A673 (cell line): ENCODE data around the gene TXNRD3. TPM values are rescaled to one million over a fixed set of nuclear protein-coding genes. Genes with fewer than 3 reads are reported as not detected.
A peak's percentile ranks its signal among the peaks of the same experiment; 100 is the strongest.

Source experiments
- BruUV-seq: library from RNA; stranded (reverse); fragments of 400-500 nt; replicated peaks from 2 replicates; lab custom pipeline; 2021; lab: Mats Ljungman, UMichigan
- CTCF ChIA-PET: fragments of 300-600 bp; sonication (Branson Sonifier 250); formaldehyde crosslinking; loops from one replicate; lab custom pipeline; 2022; ENCODE audit warnings: antibody characterized with exemption; lab: Charles Lee
- POLR2A ChIA-PET: fragments of 300-600 bp; sonication (Branson Sonifier 250); formaldehyde crosslinking; loops from one replicate; lab custom pipeline; 2022; ENCODE audit warnings: antibody characterized with exemption; ENCODE audit not compliant: low non-redundant PET; lab: Charles Lee
- DNase-seq: peaks from one replicate; pipeline ENCODE4 v3.0.0-alpha.2; 2015; ENCODE audit warnings: low spot score
- H3K27ac ChIP-seq: fragments of 200-600 bp; sonication (generic); 2 replicates; pipeline ENCODE4 v1.5.1; 2016; ENCODE audit warnings: mixed run types, low read depth, mild to moderate bottlenecking, mixed read lengths, antibody characterized with exemption, low read length; ENCODE audit not compliant: poor library complexity, severe bottlenecking
- H3K27me3 ChIP-seq: fragments of 200-600 bp; sonication (generic); replicated peaks from 2 replicates; pipeline ENCODE4 v1.6.1; 2017; ENCODE audit warnings: mixed run types, low read depth, mild to moderate bottlenecking, mixed read lengths, antibody characterized with exemption, low read length; ENCODE audit not compliant: insufficient read depth, poor library complexity
- H3K36me3 ChIP-seq: fragments of 200-600 bp; sonication (generic); 2 replicates; pipeline ENCODE4 v1.6.1; 2016; ENCODE audit warnings: mixed run types, mild to moderate bottlenecking, mixed read lengths, antibody characterized with exemption, low read length; ENCODE audit not compliant: insufficient read depth, poor library complexity, severe bottlenecking
- H3K4me1 ChIP-seq: fragments of 200-600 bp; sonication (generic); 2 replicates; pipeline ENCODE4 v1.6.1; 2017; ENCODE audit warnings: mixed run types, mild to moderate bottlenecking, mixed read lengths, antibody characterized with exemption, low read length; ENCODE audit not compliant: insufficient read depth, poor library complexity, severe bottlenecking
- H3K4me3 ChIP-seq: fragments of 200-600 bp; sonication (generic); 2 replicates; pipeline ENCODE4 v1.5.1; 2016; ENCODE audit warnings: low read depth, mixed run types, mild to moderate bottlenecking, mixed read lengths, low read length; ENCODE audit not compliant: poor library complexity, severe bottlenecking
- H3K9me3 ChIP-seq: fragments of 200-600 bp; sonication (generic); 2 replicates; pipeline ENCODE4 v1.6.1; 2016; ENCODE audit warnings: mixed run types, low read depth, mild to moderate bottlenecking, mixed read lengths, antibody characterized with exemption, low read length; ENCODE audit not compliant: poor library complexity, severe bottlenecking
- EZH2 ChIP-seq: fragments of 200-600 bp; sonication (generic); IDR thresholded peaks from 2 replicates; pipeline ENCODE4 v1.6.1; 2017; ENCODE audit warnings: borderline replicate concordance, low read depth, mild to moderate bottlenecking, mixed read lengths, antibody characterized with exemption, low read length; ENCODE audit not compliant: poor library complexity, severe bottlenecking
- intact Hi-C: fragments of 100-400 bp; cut with micrococcal nuclease; formaldehyde crosslinking; loops from one replicate; pipeline ENCODE4 v1.10.0; 2022; ENCODE audit not compliant: unreplicated experiment
- total RNA-seq: library from RNA; stranded (reverse); gene quantifications from 2 replicates; pipeline ENCODE4 v1.2.3, GENCODE V29; 2021
- TF ChIP-seq, protein P1 (sequence below): fragments of 300-800, 200-600 bp; sonication (generic); conservative IDR thresholded peaks from 2 replicates; pipeline ENCODE4 v1.5.1; 2017; ENCODE audit warnings: low read depth, mild to moderate bottlenecking, antibody characterized with exemption, low read length, moderate library complexity, mixed read lengths

Gene TXNRD3
- total RNA-seq, 1 experiment from 2014 or later: 4.1 TPM

DNA sequence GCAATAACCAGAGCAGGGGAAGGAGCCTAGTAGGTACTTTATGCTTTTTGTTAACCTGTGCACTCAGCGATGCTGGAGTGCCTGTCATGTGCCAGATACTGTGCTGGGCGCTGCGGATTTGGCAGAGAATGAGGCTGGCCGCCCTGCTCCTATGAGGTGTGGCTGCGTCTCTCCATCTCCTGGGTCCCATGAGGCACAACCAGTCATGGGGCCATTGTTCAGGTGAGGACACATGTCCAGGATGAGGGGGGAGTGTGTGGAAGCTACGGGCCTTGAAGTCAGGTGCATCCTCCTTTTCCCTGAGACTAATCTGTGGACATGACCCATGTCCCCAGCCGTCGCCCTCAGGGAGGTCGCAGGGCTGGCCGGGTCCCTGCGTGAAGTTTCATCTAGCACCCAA, 963 bp upstream of the TXNRD3 start:
- BruUV-seq: no TSS peak
- intact Hi-C loops: loop anchor here (10.0 kb wide), 1 partner anchor 131 kb away; the partner anchor contains the start of gene CHST13

DNA sequence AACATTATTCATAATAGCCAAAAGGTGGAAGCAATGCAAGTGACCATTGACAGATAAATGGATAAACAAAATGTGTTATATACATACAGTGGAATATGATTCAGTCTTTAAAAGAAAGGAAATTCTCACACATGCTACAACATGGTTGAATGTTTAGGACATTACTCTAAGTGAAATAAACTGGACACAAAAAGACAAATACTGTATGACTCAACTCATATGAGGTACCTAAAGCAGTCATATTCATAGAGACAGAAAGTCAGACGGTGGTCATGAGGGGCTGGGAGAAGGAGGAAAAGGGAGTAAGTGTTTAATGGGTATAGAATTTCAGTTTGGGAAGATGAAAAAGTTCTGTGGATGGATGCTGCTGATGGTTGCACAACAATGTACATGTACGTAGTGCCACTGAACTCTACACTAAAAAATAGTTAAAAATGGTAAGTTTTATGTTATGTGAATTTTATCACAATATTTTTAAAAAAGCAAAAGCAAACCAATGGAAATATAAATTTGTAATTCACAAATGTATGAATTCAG, 5.3 kb downstream of the TXNRD3 start:
- no peaks in the 10 kb centered on the region for H3K36me3 ChIP-seq
- no peak overlapping the region for H3K4me3 ChIP-seq
- intact Hi-C loops: loop anchor here (10.0 kb wide), 1 partner anchor 125 kb away; the partner anchor contains the start of gene CHST13
- no peak for DNase-seq
- H3K9me3 ChIP-seq: no peaks in the 10 kb centered on the region
- no TSS peak for BruUV-seq
- no peak overlapping the region for H3K27ac ChIP-seq
- no peaks in the 10 kb centered on the region for H3K4me1 ChIP-seq
- CTCF ChIA-PET: no interaction called here
- H3K27me3 ChIP-seq: no peaks in the 10 kb centered on the region
- POLR2A ChIA-PET: no interaction called here
- TF ChIP-seq, protein P1, sequence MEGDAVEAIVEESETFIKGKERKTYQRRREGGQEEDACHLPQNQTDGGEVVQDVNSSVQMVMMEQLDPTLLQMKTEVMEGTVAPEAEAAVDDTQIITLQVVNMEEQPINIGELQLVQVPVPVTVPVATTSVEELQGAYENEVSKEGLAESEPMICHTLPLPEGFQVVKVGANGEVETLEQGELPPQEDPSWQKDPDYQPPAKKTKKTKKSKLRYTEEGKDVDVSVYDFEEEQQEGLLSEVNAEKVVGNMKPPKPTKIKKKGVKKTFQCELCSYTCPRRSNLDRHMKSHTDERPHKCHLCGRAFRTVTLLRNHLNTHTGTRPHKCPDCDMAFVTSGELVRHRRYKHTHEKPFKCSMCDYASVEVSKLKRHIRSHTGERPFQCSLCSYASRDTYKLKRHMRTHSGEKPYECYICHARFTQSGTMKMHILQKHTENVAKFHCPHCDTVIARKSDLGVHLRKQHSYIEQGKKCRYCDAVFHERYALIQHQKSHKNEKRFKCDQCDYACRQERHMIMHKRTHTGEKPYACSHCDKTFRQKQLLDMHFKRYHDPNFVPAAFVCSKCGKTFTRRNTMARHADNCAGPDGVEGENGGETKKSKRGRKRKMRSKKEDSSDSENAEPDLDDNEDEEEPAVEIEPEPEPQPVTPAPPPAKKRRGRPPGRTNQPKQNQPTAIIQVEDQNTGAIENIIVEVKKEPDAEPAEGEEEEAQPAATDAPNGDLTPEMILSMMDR: no peak
- TF ChIP-seq EZH2: no peak

More for the DNA sequence above, 963 bp upstream of the TXNRD3 start:
- Histone ChIP-seq H3K27me3 (peaks cover 9% of the 10 kb centered on the region), H3K9me3 (peaks cover 7% of the 10 kb centered on the region), H3K27ac (no peak overlapping the region), H3K4me3 (no peak overlapping the region), H3K36me3 (no peaks in the 10 kb centered on the region), H3K4me1 (no peaks in the 10 kb centered on the region)
- POLR2A ChIA-PET: no interaction called here
- CTCF ChIA-PET: no interaction called here
- no peak for TF ChIP-seq EZH2
- TF ChIP-seq, protein P1: no peak
- DNase-seq: no peak

DNA sequence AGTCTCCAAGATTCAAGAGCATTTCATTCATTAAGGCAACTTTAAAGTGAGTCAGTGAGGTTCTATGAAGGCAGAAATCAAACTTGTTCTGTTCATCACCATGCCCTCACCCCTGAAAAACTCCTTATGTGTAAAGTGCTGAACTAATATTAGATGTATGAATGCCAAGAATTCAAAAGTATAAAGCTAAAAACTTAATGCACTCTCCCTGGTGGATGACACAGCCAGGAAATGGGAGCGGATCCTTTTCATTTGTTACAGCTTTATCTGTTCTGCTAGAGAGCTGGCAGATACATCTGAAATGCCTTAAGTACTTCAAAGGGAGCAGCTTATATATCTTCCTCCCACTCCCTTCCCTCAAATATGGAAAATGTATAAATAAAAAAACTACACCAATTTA, 8.2 kb downstream of the TXNRD3 start:
- H3K27me3 ChIP-seq: no peaks in the 10 kb centered on the region
- intact Hi-C loops: no loop called here
- no peak overlapping the region for H3K4me3 ChIP-seq
- no peaks in the 10 kb centered on the region for H3K36me3 ChIP-seq
- DNase-seq: peak; percentile 48
- no peaks in the 10 kb centered on the region for H3K4me1 ChIP-seq
- no TSS peak for BruUV-seq
- POLR2A ChIA-PET: no interaction called here
- no peaks in the 10 kb centered on the region for H3K9me3 ChIP-seq
- CTCF ChIA-PET: no interaction called here
- TF ChIP-seq, protein P1: no peak
- TF ChIP-seq EZH2: no peak
- no peak overlapping the region for H3K27ac ChIP-seq
